HCT116 (cell line): Measurements from ENCODE around the gene ZDHHC1. TPM values are rescaled to one million over a fixed set of nuclear protein-coding genes. Genes with fewer than 3 reads are reported as not detected.

ENCODE experiments used
- ATAC-seq: fragments of 200-7000 bp; cut with Tn5 transposase; 2 replicates; pipeline ENCODE4 v1.9.1; 2020; ENCODE audit warnings: mild to moderate bottlenecking, moderate library complexity
- BruUV-seq: library from RNA; stranded (reverse); fragments of 400-500 nt; replicated peaks from 2 replicates; lab custom pipeline; 2021; lab: Mats Ljungman, UMichigan
- CTCF ChIA-PET: fragments of 300-600 bp; sonication (Branson Sonifier 250); formaldehyde crosslinking; loops from one replicate; lab custom pipeline; 2021; ENCODE audit warnings: antibody characterized with exemption; lab: Charles Lee
- POLR2A ChIA-PET: fragments of 300-600, 350-600 bp; sonication (Branson Sonifier 250); formaldehyde crosslinking; loops from one replicate; lab custom pipeline; 2021; ENCODE audit warnings: antibody characterized with exemption; lab: Charles Lee
- RAD21 ChIA-PET, 2 experiments: fragments of 300-600 bp; sonication (Branson Sonifier 250); formaldehyde crosslinking; loops; one replicate each; lab custom pipeline; 2023; ENCODE audit warnings: low total read pairs in 2 of 2; ENCODE audit not compliant: uncharacterized antibody in 2 of 2, unreplicated experiment in 2 of 2, low non-redundant PET in 1 of 2; lab: Charles Lee
- DNase-seq: peaks from one replicate; pipeline ENCODE4 v3.0.0-alpha.2; 2010; ENCODE audit warnings: low read depth, low spot score
- H2AFZ ChIP-seq: fragments of 200-600 bp; shearing (Covaris generic), sonication (generic); 2 replicates; pipeline ENCODE4 v1.6.1; 2017; ENCODE audit warnings: low read depth, mixed run types, mixed read lengths, antibody characterized with exemption, low read length; ENCODE audit not compliant: poor library complexity, severe bottlenecking
- H3K27ac ChIP-seq: 2 replicates; pipeline ENCODE4 v1.5.1; 2012; ENCODE audit warnings: low read depth, low read length
- H3K27me3 ChIP-seq: fragments of 200-600 bp; sonication (generic); 2 replicates; pipeline ENCODE4 v1.6.1; 2016; ENCODE audit warnings: mixed run types, low read length, mixed read lengths; ENCODE audit not compliant: insufficient read depth
- H3K36me3 ChIP-seq, 2 experiments: fragments of 200-500 bp in 1 of 2; fragments of 200-600 bp in 1 of 2; sonication (Bioruptor generic) in 1 of 2; sonication (generic) in 1 of 2; 2 replicates each; pipeline versions ENCODE4 v1.5.1 to v1.6.1; 2014 to 2016; ENCODE audit warnings: low read length in 2 of 2, inconsistent platforms in 1 of 2, mixed read lengths in 1 of 2, mixed run types in 1 of 2; ENCODE audit not compliant: insufficient read depth in 2 of 2, control insufficient read depth in 1 of 2
- H3K4me1 ChIP-seq, 2 experiments: fragments of 200-600 bp in 1 of 2; sonication (generic) in 1 of 2; 2 replicates each; pipeline versions ENCODE4 v1.5.1 to v1.6.1; 2012 to 2017; ENCODE audit warnings: low read length in 2 of 2, inconsistent platforms in 1 of 2, mild to moderate bottlenecking in 1 of 2, mixed read lengths in 1 of 2, mixed run types in 1 of 2, moderate library complexity in 1 of 2; ENCODE audit not compliant: insufficient read depth in 2 of 2, control insufficient read depth in 1 of 2
- H3K4me2 ChIP-seq: fragments of 200-600 bp; sonication (generic); 2 replicates; pipeline ENCODE4 v1.6.1; 2017; ENCODE audit warnings: mixed run types, low read length, mixed read lengths
- H3K4me3 ChIP-seq, 2 experiments: fragments of 200-600 bp in 1 of 2; sonication (generic) in 1 of 2; replicated peaks in 1 of 2; 2 replicates each; pipeline ENCODE4 v1.5.1; 2011 to 2016; ENCODE audit warnings: low read length in 2 of 2, control low read depth in 1 of 2, low read depth in 1 of 2, mild to moderate bottlenecking in 1 of 2, mixed read lengths in 1 of 2, mixed run types in 1 of 2
- H3K79me2 ChIP-seq: fragments of 200-600 bp; sonication (generic); 2 replicates; pipeline ENCODE4 v1.6.1; 2017; ENCODE audit warnings: mild to moderate bottlenecking, mixed run types, low read length, moderate library complexity, mixed read lengths; ENCODE audit not compliant: insufficient read depth
- H3K9ac ChIP-seq: fragments of 200-600 bp; sonication (generic); 2 replicates; pipeline ENCODE4 v1.6.1; 2016; ENCODE audit warnings: low read length, mixed read lengths
- H3K9me2 ChIP-seq: fragments of 200-600 bp; sonication (generic), shearing (Covaris generic); 2 replicates; pipeline ENCODE4 v1.6.1; 2017; ENCODE audit warnings: mixed run types, mild to moderate bottlenecking, moderate library complexity; ENCODE audit not compliant: insufficient read depth
- H3K9me3 ChIP-seq, 2 experiments: fragments of 200-500 bp in 1 of 2; fragments of 200-600 bp in 1 of 2; sonication (Bioruptor generic) in 1 of 2; sonication (generic) in 1 of 2; 2 replicates each; pipeline ENCODE4 v1.6.1; 2014 to 2017; ENCODE audit warnings: low read length in 2 of 2, mixed read lengths in 2 of 2, inconsistent platforms in 1 of 2, low read depth in 1 of 2, mild to moderate bottlenecking in 1 of 2, mixed run types in 1 of 2, moderate library complexity in 1 of 2; ENCODE audit not compliant: control insufficient read depth in 1 of 2, insufficient read depth in 1 of 2
- H4K20me1 ChIP-seq: fragments of 200-600 bp; sonication (generic), shearing (Covaris generic); 2 replicates; pipeline ENCODE4 v1.6.1; 2017; ENCODE audit warnings: mixed run types, mild to moderate bottlenecking, moderate library complexity; ENCODE audit not compliant: insufficient read depth
- CBX3 ChIP-seq: IDR thresholded peaks from 2 replicates; pipeline ENCODE4 v1.6.1; 2012; ENCODE audit warnings: low read depth
- CEBPB ChIP-seq: IDR thresholded peaks from 2 replicates; pipeline ENCODE4 v1.6.1; 2012; ENCODE audit warnings: low read depth
- EGR1 ChIP-seq: IDR thresholded peaks from 2 replicates; pipeline ENCODE4 v1.6.1; 2012; ENCODE audit warnings: low read depth
- ELF1 ChIP-seq: IDR thresholded peaks from 2 replicates; pipeline ENCODE4 v1.6.1; 2012; ENCODE audit warnings: low read depth, borderline replicate concordance
- EZH2phosphoT487 ChIP-seq: fragments of 200-600 bp; IDR thresholded peaks from 2 replicates; pipeline ENCODE4 v1.6.1; 2018; ENCODE audit warnings: antibody characterized with exemption, borderline replicate concordance
- FOSL1 ChIP-seq: IDR thresholded peaks from 2 replicates; pipeline ENCODE4 v1.6.1; 2012; ENCODE audit warnings: low read depth
- JUND ChIP-seq: IDR thresholded peaks from 2 replicates; pipeline ENCODE4 v1.6.1; 2012
- POLR2A ChIP-seq: IDR thresholded peaks from 2 replicates; pipeline ENCODE4 v1.7.0; 2011; ENCODE audit warnings: borderline replicate concordance; ENCODE audit not compliant: insufficient read depth, insufficient read length; ENCODE audit errors: extremely low read depth
- POLR2AphosphoS5 ChIP-seq: IDR thresholded peaks from 2 replicates; pipeline ENCODE4 v1.6.1; 2011; ENCODE audit warnings: mild to moderate bottlenecking, low read depth, low read length, moderate library complexity
- RAD21 ChIP-seq: IDR thresholded peaks from 2 replicates; pipeline ENCODE4 v1.6.1; 2012; ENCODE audit warnings: low read depth, mild to moderate bottlenecking
- SIN3A ChIP-seq: IDR thresholded peaks from 2 replicates; pipeline ENCODE4 v1.6.1; 2012; ENCODE audit warnings: low read depth
- TCF7L2 ChIP-seq: IDR thresholded peaks from 2 replicates; pipeline ENCODE4 v1.7.0; 2011; ENCODE audit warnings: borderline replicate concordance, inconsistent platforms; ENCODE audit not compliant: insufficient read depth, insufficient read length; ENCODE audit errors: extremely low read depth
- YY1 ChIP-seq: IDR thresholded peaks from 2 replicates; pipeline ENCODE4 v1.6.1; 2011; ENCODE audit warnings: low read length, low read depth, moderate library complexity, mild to moderate bottlenecking; ENCODE audit not compliant: insufficient replicate concordance; ENCODE audit errors: extremely low read depth
- ZFX ChIP-seq: fragments of 450-650 bp; IDR thresholded peaks from 2 replicates; pipeline ENCODE4 v1.6.1; 2017
- intact Hi-C: fragments of 100-400 bp; cut with micrococcal nuclease; formaldehyde crosslinking; loops from 2 replicates; pipeline ENCODE4 v1.10.0; 2022
- total RNA-seq: library from RNA; stranded (reverse); gene quantifications from one replicate; pipeline ENCODE4 v1.2.1, GENCODE V29; 2021; ENCODE audit not compliant: unreplicated experiment
- TF ChIP-seq, protein P1 (sequence below): IDR thresholded peaks from 2 replicates; pipeline ENCODE4 v1.6.1; 2011; ENCODE audit warnings: mild to moderate bottlenecking, low read length, moderate library complexity; ENCODE audit not compliant: insufficient replicate concordance; ENCODE audit errors: extremely low read depth
- TF ChIP-seq, protein P2 (sequence below): IDR thresholded peaks from 2 replicates; pipeline ENCODE4 v1.6.1; 2012
- TF ChIP-seq, protein P3 (sequence below): IDR thresholded peaks from 2 replicates; pipeline ENCODE4 v1.6.1; 2012
- TF ChIP-seq, protein P4 (sequence below): IDR thresholded peaks from 2 replicates; pipeline ENCODE4 v1.6.1; 2012; ENCODE audit warnings: low read depth

The ZDHHC1 gene
- total RNA-seq, 1 experiment from 2014 or later, result 9.1 TPM

DNA sequence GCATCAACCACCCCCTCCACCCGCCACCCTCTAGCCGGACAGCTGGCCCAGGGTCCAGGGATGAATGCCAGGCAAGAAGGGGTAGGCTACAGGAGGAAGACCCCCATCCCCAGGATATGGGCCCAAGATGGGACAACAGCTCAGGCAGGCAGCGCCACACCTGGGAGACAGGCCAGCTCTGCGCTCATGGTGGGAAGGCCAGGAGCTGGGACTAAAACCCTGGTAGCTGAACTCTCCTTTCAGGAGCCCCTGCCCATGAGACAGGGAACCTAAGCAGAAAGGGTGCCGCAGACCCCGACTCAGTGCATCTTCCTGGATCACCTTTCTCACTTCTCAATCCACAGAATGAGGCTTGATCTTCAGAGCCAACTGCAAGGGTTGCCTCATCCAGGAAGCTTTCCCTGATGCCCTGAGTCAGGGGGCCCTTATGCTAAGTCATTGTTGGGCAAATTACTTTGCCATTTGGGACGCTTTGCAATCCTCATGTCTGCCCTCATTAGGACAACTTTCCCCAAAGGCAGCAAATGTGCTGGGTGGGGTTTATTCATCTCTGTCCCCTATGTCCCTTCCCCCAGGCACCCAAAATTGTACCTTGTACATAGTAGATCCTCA, 9.0 kb downstream of the ZDHHC1 start:
- Histone ChIP-seq H3K4me1 (peaks cover 23 to 38% of the 10 kb centered on the region in 2 experiments), H3K9me3 (no peaks in the 10 kb centered on the region), H3K9ac (no peak overlapping the region), H3K79me2 (no peaks in the 10 kb centered on the region), H3K27ac (no peak overlapping the region), H4K20me1 (no peaks in the 10 kb centered on the region), H3K36me3 (no peaks in the 10 kb centered on the region), H3K9me2 (no peaks in the 10 kb centered on the region), H3K4me2 (no peak overlapping the region), H3K27me3 (no peaks in the 10 kb centered on the region), H3K4me3 (no peak overlapping the region), H2AFZ (no peak overlapping the region)
- ATAC-seq, result no peak
- ChIA-PET RAD21 (no interaction called here), POLR2A (no interaction called here), CTCF (interaction anchor here (0.7 to 1.2 kb wide), 4 partner anchors 10 to 209 kb away, joined by 3 to 5 read pairs (median 4); partner anchors contain the start of gene ELMO3)
- TF ChIP-seq, protein P1, sequence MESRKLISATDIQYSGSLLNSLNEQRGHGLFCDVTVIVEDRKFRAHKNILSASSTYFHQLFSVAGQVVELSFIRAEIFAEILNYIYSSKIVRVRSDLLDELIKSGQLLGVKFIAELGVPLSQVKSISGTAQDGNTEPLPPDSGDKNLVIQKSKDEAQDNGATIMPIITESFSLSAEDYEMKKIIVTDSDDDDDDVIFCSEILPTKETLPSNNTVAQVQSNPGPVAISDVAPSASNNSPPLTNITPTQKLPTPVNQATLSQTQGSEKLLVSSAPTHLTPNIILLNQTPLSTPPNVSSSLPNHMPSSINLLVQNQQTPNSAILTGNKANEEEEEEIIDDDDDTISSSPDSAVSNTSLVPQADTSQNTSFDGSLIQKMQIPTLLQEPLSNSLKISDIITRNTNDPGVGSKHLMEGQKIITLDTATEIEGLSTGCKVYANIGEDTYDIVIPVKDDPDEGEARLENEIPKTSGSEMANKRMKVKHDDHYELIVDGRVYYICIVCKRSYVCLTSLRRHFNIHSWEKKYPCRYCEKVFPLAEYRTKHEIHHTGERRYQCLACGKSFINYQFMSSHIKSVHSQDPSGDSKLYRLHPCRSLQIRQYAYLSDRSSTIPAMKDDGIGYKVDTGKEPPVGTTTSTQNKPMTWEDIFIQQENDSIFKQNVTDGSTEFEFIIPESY, result no peak
- no peak for TF ChIP-seq CEBPB
- TF ChIP-seq RAD21, result no peak
- TF ChIP-seq, protein P2, sequence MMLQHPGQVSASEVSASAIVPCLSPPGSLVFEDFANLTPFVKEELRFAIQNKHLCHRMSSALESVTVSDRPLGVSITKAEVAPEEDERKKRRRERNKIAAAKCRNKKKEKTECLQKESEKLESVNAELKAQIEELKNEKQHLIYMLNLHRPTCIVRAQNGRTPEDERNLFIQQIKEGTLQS, result no peak
- no peak for TF ChIP-seq JUND
- no peak for TF ChIP-seq YY1
- TF ChIP-seq ZFX, result no peak
- no peak for TF ChIP-seq POLR2A
- TF ChIP-seq POLR2AphosphoS5, result no peak
- no peak for TF ChIP-seq EZH2phosphoT487
- TF ChIP-seq TCF7L2, result no peak
- no peak for TF ChIP-seq CBX3
- TF ChIP-seq, protein P3, sequence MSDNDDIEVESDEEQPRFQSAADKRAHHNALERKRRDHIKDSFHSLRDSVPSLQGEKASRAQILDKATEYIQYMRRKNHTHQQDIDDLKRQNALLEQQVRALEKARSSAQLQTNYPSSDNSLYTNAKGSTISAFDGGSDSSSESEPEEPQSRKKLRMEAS, result no peak
- no peak for TF ChIP-seq FOSL1
- no peak for TF ChIP-seq ELF1
- TF ChIP-seq SIN3A, result no peak
- no peak for TF ChIP-seq EGR1
- TF ChIP-seq, protein P4, sequence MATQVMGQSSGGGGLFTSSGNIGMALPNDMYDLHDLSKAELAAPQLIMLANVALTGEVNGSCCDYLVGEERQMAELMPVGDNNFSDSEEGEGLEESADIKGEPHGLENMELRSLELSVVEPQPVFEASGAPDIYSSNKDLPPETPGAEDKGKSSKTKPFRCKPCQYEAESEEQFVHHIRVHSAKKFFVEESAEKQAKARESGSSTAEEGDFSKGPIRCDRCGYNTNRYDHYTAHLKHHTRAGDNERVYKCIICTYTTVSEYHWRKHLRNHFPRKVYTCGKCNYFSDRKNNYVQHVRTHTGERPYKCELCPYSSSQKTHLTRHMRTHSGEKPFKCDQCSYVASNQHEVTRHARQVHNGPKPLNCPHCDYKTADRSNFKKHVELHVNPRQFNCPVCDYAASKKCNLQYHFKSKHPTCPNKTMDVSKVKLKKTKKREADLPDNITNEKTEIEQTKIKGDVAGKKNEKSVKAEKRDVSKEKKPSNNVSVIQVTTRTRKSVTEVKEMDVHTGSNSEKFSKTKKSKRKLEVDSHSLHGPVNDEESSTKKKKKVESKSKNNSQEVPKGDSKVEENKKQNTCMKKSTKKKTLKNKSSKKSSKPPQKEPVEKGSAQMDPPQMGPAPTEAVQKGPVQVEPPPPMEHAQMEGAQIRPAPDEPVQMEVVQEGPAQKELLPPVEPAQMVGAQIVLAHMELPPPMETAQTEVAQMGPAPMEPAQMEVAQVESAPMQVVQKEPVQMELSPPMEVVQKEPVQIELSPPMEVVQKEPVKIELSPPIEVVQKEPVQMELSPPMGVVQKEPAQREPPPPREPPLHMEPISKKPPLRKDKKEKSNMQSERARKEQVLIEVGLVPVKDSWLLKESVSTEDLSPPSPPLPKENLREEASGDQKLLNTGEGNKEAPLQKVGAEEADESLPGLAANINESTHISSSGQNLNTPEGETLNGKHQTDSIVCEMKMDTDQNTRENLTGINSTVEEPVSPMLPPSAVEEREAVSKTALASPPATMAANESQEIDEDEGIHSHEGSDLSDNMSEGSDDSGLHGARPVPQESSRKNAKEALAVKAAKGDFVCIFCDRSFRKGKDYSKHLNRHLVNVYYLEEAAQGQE, result no peak
- intact Hi-C loops, result no loop called here
- no TSS peak for BruUV-seq
- no peak for DNase-seq
